NCI-H2171 (cell line): Measurements from ENCODE around the gene PPP1R27.

Source experiments
- DNase-seq: peaks from one replicate; lab custom pipeline; 2025; lab: John Stamatoyannopoulos, UW

PPP1R27 gene

GRCh38 chr17:81804559-81805399 is 30.1 kb downstream of the PPP1R27 start:
- DNase-seq = no peak

- DNase-seq = no peak
Observed at GRCh38 chr17:81803728-81804558, 30.9 kb downstream of the PPP1R27 start, which contains the start of gene GCGR. GCGR (plus strand) TSS chr17:81804150; CDS start chr17:81809019, 4,869 bp downstream.

GRCh38 chr17:81802856-81803643 is 31.8 kb downstream of the PPP1R27 start:
- no peak for DNase-seq

- no peak for DNase-seq
Observed at GRCh38 chr17:81802048-81802758, 32.6 kb downstream of the PPP1R27 start.

- no peak for DNase-seq
Observed at GRCh38 chr17:81801327-81801726, 33.5 kb downstream of the PPP1R27 start.

- no peak for DNase-seq
Observed at GRCh38 chr17:81794509-81794908, 40.3 kb downstream of the PPP1R27 start.

- DNase-seq = no peak
Observed at GRCh38 chr17:81794074-81794476, 40.8 kb downstream of the PPP1R27 start.

GRCh38 chr17:81792675-81793615 is 41.9 kb downstream of the PPP1R27 start:
- no peak for DNase-seq
